MCF 10A (cell line): ENCODE data around the gene OPCML. TPM values are rescaled to one million over a fixed set of nuclear protein-coding genes. Genes with fewer than 3 reads are reported as not detected.

Experiments used
- BruUV-seq: library from RNA; stranded (reverse); fragments of 400-500 nt; replicated peaks from 2 replicates; lab custom pipeline; 2021; lab: Mats Ljungman, UMichigan
- CTCF ChIA-PET: fragments of 300-600 bp; sonication (Branson Sonifier 250); formaldehyde crosslinking; extraction: SDS; loops from one replicate; lab custom pipeline; 2021; ENCODE audit warnings: antibody characterized with exemption, inconsistent platforms; lab: Yijun Ruan, JAX
- POLR2A ChIA-PET: fragments of 300-600, 350-650 bp; sonication (Branson Sonifier 250); formaldehyde crosslinking; extraction: SDS; loops from one replicate; lab custom pipeline; 2020; ENCODE audit warnings: antibody characterized with exemption, inconsistent platforms; lab: Yijun Ruan, JAX
- DNase-seq: peaks from one replicate; pipeline ENCODE4 v3.0.0-alpha.2; 2018; ENCODE audit not compliant: unreplicated experiment
- H3K27ac Mint-ChIP-seq: one replicate; pipeline ENCODE4 v1.8.0; 2022; ENCODE audit warnings: mild to moderate bottlenecking, low read depth, mixed read lengths; ENCODE audit not compliant: unreplicated experiment
- H3K27me3 Mint-ChIP-seq: one replicate; pipeline ENCODE4 v1.8.0; 2022; ENCODE audit warnings: mixed read lengths; ENCODE audit not compliant: insufficient read depth, unreplicated experiment
- H3K36me3 Mint-ChIP-seq: one replicate; pipeline ENCODE4 v1.8.0; 2022; ENCODE audit warnings: mild to moderate bottlenecking, moderate library complexity, mixed read lengths; ENCODE audit not compliant: insufficient read depth, unreplicated experiment
- H3K4me1 Mint-ChIP-seq: one replicate; pipeline ENCODE4 v1.8.0; 2022; ENCODE audit warnings: mixed read lengths; ENCODE audit not compliant: insufficient read depth, unreplicated experiment
- H3K4me3 Mint-ChIP-seq: one replicate; pipeline ENCODE4 v1.8.0; 2022; ENCODE audit warnings: mild to moderate bottlenecking, moderate library complexity, mixed read lengths; ENCODE audit not compliant: unreplicated experiment
- H3K9me3 Mint-ChIP-seq: one replicate; pipeline ENCODE4 v1.8.0; 2022; ENCODE audit warnings: mixed read lengths; ENCODE audit not compliant: unreplicated experiment
- CTCF ChIP-seq: fragments of 200-600 bp; IDR thresholded peaks from one replicate; pipeline ENCODE4 v1.8.0; 2022; ENCODE audit warnings: antibody characterized with exemption, mild to moderate bottlenecking; ENCODE audit not compliant: unreplicated experiment
- intact Hi-C: fragments of 100-400 bp; cut with micrococcal nuclease; formaldehyde crosslinking; loops from 2 replicates; pipeline ENCODE4 v1.14.1; 2022
- total RNA-seq: library from RNA; stranded (reverse); gene quantifications from 2 replicates; pipeline ENCODE4 v1.2.3, GENCODE V29; 2022

OPCML gene
- total RNA-seq, 1 experiment from 2014 or later, result not detected

GRCh38 chr11:133553885-133554740 lies 21.8 kb upstream of the OPCML start:
- H3K4me1 Mint-ChIP-seq, result no peaks in the 10 kb centered on the region
- no peaks in the 10 kb centered on the region for H3K36me3 Mint-ChIP-seq
- no peak overlapping the region for H3K4me3 Mint-ChIP-seq
- CTCF ChIA-PET, result interaction anchor here (0.6 to 1.4 kb wide), 3 partner anchors 11 to 19 kb away, joined by 3 to 4 read pairs (median 4); no protein-coding TSS in a partner anchor
- TF ChIP-seq CTCF, result no peak
- intact Hi-C loops, result no loop called here
- no peak for DNase-seq
- H3K9me3 Mint-ChIP-seq, result peaks cover 9% of the 10 kb centered on the region
- POLR2A ChIA-PET, result interaction anchor here (0.7 kb wide), 1 partner anchor 35 kb away, joined by 4 read pairs; no protein-coding TSS in a partner anchor
- BruUV-seq, result no TSS peak
- no peak overlapping the region for H3K27ac Mint-ChIP-seq
- no peaks in the 10 kb centered on the region for H3K27me3 Mint-ChIP-seq

- CTCF ChIA-PET, result interaction anchor here (0.6 to 1.4 kb wide), 2 partner anchors 12 to 31 kb away, joined by 3 to 4 read pairs; no protein-coding TSS in a partner anchor
These were observed 20.6 kb upstream of the OPCML start for GRCh38 chr11:133552938-133553337.

GRCh38 chr11:133551064-133551463 lies 18.8 kb upstream of the OPCML start:
- no TSS peak for BruUV-seq
- POLR2A ChIA-PET, result no interaction called here
- TF ChIP-seq CTCF, result no peak
- Mint-ChIP-seq H3K9me3 (no peaks in the 10 kb centered on the region), H3K36me3 (peaks cover 5% of the 10 kb centered on the region), H3K4me3 (no peak overlapping the region), H3K27me3 (no peaks in the 10 kb centered on the region), H3K4me1 (no peaks in the 10 kb centered on the region), H3K27ac (no peak overlapping the region)
- DNase-seq, result no peak
- intact Hi-C loops, result no loop called here
- CTCF ChIA-PET, result no interaction called here

More at GRCh38 chr11:133552938-133553337, 20.6 kb upstream of the OPCML start:
- POLR2A ChIA-PET, result no interaction called here
- H3K27ac Mint-ChIP-seq, result no peak overlapping the region
- peaks cover 9% of the 10 kb centered on the region for H3K9me3 Mint-ChIP-seq
- no peak for DNase-seq
- no peaks in the 10 kb centered on the region for H3K27me3 Mint-ChIP-seq
- intact Hi-C loops, result no loop called here
- H3K4me1 Mint-ChIP-seq, result no peaks in the 10 kb centered on the region
- TF ChIP-seq CTCF, result no peak
- peaks cover 2% of the 10 kb centered on the region for H3K36me3 Mint-ChIP-seq
- no TSS peak for BruUV-seq
- H3K4me3 Mint-ChIP-seq, result no peak overlapping the region

- DNase-seq, result no peak
- BruUV-seq, result no TSS peak
- Mint-ChIP-seq H3K4me3 (no peak overlapping the region), H3K9me3 (no peaks in the 10 kb centered on the region), H3K27ac (no peak overlapping the region), H3K4me1 (no peaks in the 10 kb centered on the region), H3K36me3 (peaks cover 5% of the 10 kb centered on the region), H3K27me3 (no peaks in the 10 kb centered on the region)
- no peak for TF ChIP-seq CTCF
- intact Hi-C loops, result no loop called here
- POLR2A ChIA-PET, result no interaction called here
- CTCF ChIA-PET, result interaction anchor here (0.8 kb wide), 1 partner anchor 116 kb away, joined by 4 read pairs; no protein-coding TSS in a partner anchor
These were observed 17.5 kb upstream of the OPCML start for GRCh38 chr11:133549826-133550225.
